Choroid plexus epithelial cell (primary cell): ENCODE results near the gene MASP1.

Experiments
- DNase-seq: peaks from one replicate; pipeline ENCODE4 v3.0.0-alpha.2; 2010; ENCODE audit warnings: low read depth
- H3K4me3 ChIP-seq: 2 replicates; pipeline ENCODE4 v1.5.1; 2011; ENCODE audit warnings: low read depth, mild to moderate bottlenecking, control low read depth, low read length, moderate library complexity
- TF ChIP-seq, protein P1 (sequence below): conservative IDR thresholded peaks from 2 replicates; pipeline ENCODE4 v1.5.1; 2011; ENCODE audit warnings: low read depth, mild to moderate bottlenecking, control low read depth, inconsistent platforms, low read length, moderate library complexity

The MASP1 gene

DNA sequence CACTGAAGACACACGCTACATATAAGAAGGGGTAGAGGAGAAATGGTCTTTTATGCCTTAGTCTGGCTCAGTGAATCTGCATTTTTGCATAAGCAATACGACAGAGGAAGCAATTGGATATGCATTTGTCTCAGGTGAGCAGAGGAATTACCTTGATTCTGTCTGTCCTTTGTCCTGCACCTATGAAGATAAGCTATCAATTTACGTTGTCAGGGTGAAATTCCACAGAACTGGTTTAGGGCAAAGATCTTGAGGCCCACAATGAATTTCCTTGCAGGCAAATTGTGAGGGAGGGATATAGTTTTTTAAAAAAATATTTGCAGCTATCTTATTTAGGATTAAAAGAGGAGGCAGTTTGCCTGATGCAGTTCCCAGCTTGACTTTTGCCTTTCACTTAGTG is 31.6 kb upstream of the MASP1 start:
- no peak overlapping the region for H3K4me3 ChIP-seq
- TF ChIP-seq, protein P1, sequence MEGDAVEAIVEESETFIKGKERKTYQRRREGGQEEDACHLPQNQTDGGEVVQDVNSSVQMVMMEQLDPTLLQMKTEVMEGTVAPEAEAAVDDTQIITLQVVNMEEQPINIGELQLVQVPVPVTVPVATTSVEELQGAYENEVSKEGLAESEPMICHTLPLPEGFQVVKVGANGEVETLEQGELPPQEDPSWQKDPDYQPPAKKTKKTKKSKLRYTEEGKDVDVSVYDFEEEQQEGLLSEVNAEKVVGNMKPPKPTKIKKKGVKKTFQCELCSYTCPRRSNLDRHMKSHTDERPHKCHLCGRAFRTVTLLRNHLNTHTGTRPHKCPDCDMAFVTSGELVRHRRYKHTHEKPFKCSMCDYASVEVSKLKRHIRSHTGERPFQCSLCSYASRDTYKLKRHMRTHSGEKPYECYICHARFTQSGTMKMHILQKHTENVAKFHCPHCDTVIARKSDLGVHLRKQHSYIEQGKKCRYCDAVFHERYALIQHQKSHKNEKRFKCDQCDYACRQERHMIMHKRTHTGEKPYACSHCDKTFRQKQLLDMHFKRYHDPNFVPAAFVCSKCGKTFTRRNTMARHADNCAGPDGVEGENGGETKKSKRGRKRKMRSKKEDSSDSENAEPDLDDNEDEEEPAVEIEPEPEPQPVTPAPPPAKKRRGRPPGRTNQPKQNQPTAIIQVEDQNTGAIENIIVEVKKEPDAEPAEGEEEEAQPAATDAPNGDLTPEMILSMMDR = no peak
- no peak for DNase-seq

- no peak overlapping the region for H3K4me3 ChIP-seq
- TF ChIP-seq, protein P1 = no peak
- DNase-seq = no peak
Measured at GRCh38 chr3:187322291-187322690, 30.8 kb upstream of the MASP1 start.

- DNase-seq = no peak
- no peak overlapping the region for H3K4me3 ChIP-seq
- TF ChIP-seq, protein P1 = no peak
Measured at GRCh38 chr3:187321766-187322165, 30.2 kb upstream of the MASP1 start.

GRCh38 chr3:187319699-187320302 is 28.3 kb upstream of the MASP1 start:
- H3K4me3 ChIP-seq = no peak overlapping the region
- peak; percentile 90 for DNase-seq

GRCh38 chr3:187318819-187319616 is 27.5 kb upstream of the MASP1 start:
- peak; percentile 89 for DNase-seq
- H3K4me3 ChIP-seq = peak overlapping the region; percentile 48
- TF ChIP-seq, protein P1 = peak; percentile 90

More at GRCh38 chr3:187319699-187320302, 28.3 kb upstream of the MASP1 start:
- TF ChIP-seq, protein P1 = peak; percentile 99

DNA sequence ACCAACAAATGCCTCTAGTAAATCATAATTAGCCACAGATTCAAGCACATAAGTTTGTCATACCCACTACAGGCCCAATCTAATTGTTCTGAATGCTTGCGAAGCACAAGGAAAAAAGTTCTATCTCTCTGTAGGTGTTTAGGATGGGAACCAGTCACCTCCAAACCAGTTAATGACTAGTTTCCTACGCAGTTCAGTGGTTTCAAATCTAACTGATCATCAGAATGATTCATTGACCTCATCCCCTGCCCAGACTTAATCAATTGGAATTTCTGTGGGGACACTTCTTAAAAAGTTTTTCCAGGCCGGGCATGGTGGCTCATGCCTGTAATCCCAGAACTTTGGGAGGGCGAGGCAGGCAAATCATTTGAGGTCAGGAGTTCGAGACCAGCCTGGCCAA is 24.3 kb upstream of the MASP1 start:
- DNase-seq = no peak
- no peak overlapping the region for H3K4me3 ChIP-seq

More for the DNA sequence above, 24.3 kb upstream of the MASP1 start:
- TF ChIP-seq, protein P1 = no peak
